Fibroblast of lung (primary cell): Measurements from ENCODE around the gene GATA1.

ENCODE experiments used
- CTCF ChIP-seq, 2 donors: IDR thresholded peaks in 1 of 2; conservative IDR thresholded peaks in 1 of 2; 1 replicate in 1 of 2; 2 replicates in 1 of 2; pipeline ENCODE4 v1.5.1; 2011 to 2012; ENCODE audit warnings: low read length in 2 of 2, control low read depth in 1 of 2, inconsistent platforms in 1 of 2, low read depth in 1 of 2, mild to moderate bottlenecking in 1 of 2
- EZH2 ChIP-seq: IDR thresholded peaks from 2 replicates; pipeline ENCODE4 v1.5.1; 2012; ENCODE audit warnings: low read length, control low read depth, mild to moderate bottlenecking; ENCODE audit errors: missing control alignments

GRCh38 chrX:48827654-48827968 lies 41.2 kb downstream of the GATA1 start:
- no peak for TF ChIP-seq CTCF (conservative IDR thresholded peaks at IDR 0.05 in 1 of 2, IDR thresholded peaks at IDR 0.05 in 1 of 2; ENCODE audit: low read depth in 1 of 2, low read length in 2 of 2)
- TF ChIP-seq EZH2: no peak
